ENCODE measurements around the gene PARD3.

DNA sequence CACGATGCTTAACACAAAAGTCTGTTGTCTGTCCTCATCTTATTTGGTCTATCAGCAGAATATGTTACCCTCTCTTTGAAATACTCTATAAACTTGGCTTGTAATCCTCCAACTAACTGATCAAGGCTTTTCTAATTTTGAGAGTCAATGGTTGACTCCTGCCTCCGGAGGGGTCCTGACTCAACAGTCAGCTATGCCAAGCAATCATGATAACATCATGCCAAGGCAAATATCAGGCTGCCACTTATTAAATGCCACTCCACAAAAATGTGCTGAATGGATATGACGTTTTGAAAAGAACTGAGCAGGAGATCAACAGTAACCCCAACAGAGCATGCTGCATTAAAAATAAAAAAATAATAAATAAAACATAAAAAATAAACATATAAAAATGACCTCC, 116.1 kb downstream of the PARD3 start:
- TF ChIP-seq CTCF (IDR thresholded peaks at IDR 0.05) (no peak), EZH2 (IDR thresholded peaks at IDR 0.05) (no peak)

Measured in neural progenitor cell (in vitro differentiated cells).